C1 segment of cervical spinal cord (tissue), 14 donors: ENCODE measurements around the gene SUSD6.
A peak's percentile ranks its signal among the peaks of the same experiment; 100 is the strongest.

Source experiments
- DNase-seq, 14 donors: peaks; one replicate each; lab custom pipeline; 2025; lab: John Stamatoyannopoulos, UW

SUSD6 gene

DNA sequence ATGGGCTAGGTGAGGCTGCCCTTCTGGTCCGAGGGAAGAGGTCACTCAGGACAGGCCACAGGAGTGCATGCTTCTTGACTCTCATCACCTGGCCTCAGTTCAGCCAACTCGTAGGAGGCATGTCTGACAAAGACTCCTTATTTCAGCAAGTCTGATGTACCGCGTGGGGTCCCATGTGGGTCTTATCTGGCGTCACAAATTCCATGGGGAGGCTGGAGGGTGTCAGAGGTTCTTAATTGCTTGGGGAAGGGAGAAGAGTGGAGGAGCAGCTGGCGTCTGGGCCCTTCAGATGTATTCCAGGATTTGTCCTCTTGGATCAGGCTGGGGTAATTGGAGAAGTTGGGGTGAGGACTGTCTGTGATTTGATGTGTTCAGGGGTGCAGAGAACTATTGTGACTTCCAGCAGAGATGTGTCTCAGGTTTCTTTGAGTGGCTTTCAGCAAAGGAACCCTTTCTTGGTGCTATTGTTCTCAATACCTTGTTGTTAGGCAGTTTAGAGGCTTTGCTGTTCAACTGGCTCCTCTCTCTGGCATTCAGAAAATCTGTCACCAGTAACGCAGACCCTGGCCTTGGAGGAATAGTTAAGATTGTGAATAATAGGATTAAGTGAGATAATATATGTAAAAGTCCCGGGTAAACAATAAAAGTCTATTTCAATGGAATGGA is 60.1 kb downstream of the SUSD6 start:
- no peak for DNase-seq

DNA sequence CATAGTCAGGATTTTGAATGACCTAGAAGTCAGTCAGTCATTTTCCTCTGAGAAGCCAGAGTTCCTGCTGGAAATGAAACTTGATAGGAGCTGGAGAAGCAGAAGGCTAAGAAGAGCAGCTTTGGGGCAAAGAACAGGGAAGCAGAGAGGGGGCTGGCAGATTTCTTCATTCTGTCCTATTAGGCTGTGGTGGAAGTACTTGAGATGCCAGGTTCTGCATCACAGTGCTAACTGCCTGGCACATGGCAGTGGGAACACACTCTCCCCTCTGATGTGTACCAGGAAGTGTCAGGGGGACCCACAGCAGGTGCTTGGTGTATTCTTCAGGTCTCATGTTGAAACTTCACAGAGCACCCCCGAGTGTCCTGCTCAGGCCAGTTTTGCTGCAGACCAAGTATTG is 61.0 kb downstream of the SUSD6 start:
- no peak for DNase-seq

DNA sequence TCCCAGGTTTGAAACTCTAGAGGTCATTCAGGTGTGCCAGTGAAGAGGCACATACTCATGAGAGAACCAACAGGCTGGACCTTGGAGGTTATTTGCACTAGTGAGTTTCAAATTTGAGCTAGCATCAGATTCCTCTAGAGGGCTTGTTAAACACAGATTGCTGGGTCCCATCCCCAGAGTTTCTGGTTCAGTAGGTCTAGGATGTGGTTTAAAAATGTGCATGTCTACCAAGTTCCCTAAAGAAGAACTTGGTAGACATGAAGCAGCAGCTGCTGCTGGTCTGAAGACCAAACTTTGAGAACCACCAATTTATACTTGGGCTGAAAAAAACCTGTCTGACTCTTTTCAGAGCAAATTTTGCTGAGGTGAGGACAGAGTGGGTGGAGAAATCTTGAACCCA is 61.7 kb downstream of the SUSD6 start:
- no peak for DNase-seq

DNA sequence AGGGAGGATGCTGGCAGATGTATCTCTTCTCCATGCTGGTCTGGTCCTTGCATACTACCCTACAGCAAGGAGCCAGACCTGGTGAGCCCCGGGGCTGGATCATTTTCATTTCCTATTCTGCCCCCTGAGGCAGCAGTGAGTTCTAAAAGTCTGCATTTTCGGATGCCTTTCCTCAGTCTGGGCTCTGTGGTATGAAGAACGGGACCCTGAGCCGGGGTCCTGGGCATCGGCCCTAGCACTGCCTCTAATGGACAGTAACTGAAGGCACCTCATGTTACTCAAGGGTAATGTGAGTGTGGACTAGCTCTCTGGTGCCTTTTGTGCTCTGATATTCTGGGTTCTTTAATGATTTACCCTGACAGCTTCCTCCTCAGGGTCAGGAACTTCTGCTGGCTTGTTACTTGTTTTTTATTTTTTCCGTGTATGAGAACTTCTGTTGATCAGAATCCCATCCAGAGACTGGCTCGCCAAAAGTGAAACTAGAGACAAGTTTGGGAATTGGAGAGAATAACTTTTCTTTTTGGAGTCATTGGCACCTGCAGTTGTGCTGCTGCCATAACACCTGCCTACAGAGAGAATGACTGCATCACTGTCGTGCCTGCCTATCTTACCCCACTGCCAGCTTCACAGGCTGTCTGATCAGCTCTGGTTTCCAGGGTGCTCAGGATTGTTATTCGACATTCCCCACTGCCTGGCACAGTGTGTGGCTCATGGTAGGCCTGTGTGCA is 62.3 kb downstream of the SUSD6 start:
- no peak for DNase-seq

DNA sequence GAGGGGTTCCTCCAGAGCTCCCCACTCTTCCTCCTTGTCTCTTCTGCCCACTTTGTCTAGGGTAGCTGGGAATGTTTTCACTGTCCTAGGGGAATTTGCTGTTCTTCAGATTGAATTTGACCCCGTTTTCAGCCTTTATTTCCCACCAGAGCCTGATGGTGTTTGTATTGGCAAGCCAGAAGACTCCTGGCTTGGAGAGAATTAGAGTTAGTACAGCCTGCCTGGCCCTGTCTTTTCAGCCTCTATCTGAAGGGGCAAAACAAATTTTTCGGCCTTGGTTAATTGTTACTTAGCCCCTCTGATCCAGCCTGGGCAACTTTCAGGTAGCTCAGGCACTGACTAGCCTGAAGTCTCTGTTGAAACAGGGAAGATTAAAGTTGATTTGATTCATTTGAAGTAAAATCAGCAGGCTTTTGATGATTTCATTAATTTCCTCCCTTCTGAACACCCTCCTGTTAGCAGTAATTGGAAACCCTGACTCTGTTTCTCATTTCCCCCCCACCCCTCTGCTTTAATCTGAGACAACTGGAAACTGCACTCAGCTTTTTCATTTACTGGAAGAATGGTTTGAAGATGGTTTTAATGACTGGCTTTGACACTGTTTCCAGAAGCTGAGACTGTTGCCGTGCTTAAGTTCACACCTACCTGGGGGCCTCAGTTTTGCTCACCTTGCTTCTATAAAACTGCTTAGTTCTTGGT is 63.3 kb downstream of the SUSD6 start:
- no peak for DNase-seq

DNA sequence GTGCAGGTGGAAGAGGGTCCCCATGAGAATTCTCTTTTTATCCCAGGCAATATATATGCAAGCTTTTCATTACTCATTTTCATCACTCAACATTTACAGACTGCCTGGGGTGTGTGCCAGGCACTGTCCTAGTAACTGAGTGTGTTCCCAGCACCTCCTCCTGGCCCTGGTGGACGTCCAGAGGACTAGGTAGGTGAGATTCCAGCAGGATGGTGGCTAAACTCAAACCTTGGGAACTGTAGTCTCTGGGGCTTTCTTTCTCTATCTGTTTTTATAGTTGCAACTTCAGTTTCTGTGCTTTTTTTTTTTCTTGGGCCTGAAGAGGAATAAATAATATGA is 63.8 kb downstream of the SUSD6 start:
- no peak for DNase-seq

DNA sequence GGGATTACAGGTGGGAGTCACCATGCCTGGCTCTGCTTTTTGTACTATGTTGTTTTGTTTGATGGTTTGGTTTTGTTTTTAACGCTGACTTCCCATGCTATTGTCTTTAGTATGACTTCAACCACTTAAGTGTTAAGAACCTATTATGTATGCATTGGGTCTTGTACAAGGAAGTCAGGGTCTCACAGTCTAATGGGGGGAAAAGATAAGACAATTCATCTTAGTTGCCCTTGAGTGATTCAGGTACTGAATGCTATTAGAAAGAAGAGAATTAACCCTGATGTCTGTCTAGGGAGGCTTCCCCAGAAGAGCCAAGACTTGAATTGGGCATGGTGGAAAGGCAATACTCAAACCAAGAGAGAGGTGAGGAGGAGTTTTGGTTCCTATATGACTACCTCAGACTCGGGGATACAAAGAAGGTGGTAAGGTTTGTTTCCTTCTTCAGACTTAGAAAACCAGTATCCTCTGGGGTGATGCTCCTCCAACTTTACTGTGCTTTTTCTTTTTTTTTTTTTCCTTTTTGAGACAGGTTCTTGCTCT is 64.6 kb downstream of the SUSD6 start:
- DNase-seq, result no peak

DNA sequence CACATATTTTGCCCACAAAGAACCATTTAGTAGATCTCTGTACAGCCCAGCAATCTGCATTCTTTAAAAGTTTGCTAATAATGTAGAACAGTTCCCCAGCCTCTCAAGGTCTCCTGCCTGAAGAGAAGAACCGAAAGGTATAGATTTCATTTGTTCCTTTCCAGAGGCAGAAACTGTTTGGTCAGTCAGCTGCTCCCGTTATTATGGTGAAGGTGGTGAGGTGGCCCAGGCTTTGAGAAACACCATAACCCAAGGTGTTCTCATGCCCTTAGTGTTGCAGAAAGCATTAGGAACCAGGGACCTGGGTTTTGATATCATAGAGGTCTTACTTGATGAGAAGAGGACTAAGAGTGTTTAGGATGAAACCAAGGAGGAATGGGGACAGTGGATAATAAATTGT is 65.3 kb downstream of the SUSD6 start:
- DNase-seq, result no peak

DNA sequence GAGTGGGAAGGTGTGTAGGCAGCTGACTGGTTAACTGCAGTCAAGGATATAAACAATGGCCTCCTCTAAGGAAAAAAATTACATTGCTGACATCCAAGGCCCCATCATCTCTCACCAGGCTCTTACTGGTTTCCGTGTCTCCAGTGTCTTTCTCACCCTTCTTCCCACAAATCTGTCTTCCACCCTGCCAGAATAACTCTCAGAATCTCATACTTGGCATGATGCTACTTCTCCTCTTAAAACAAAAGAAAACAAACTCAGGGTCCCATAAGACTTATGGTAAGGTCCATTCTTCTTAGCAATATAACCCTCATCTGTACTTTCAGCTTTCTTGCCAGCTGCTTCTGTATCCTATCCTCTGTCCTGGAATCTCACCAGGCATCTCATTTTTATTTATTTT is 68.9 kb downstream of the SUSD6 start:
- no peak for DNase-seq

DNA sequence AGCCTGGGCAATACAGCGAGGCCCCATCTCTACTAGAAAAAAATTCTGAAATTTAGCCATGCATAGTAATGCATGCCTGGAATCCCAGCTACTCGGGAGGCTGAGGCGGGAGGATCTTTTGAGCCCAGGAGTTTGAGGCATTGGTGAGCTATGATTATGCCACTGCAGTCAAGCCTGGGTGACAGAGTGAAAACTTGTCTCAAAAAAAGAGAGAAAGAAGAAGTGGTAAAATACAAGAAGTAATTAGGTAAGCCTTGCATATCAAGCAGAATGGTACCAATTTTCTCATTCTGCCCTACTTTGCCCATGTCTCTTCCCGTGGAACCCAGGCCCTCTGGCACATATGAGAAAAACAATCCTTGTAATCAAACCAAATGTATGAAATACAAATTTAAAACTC is 70.7 kb downstream of the SUSD6 start:
- no peak for DNase-seq

DNA sequence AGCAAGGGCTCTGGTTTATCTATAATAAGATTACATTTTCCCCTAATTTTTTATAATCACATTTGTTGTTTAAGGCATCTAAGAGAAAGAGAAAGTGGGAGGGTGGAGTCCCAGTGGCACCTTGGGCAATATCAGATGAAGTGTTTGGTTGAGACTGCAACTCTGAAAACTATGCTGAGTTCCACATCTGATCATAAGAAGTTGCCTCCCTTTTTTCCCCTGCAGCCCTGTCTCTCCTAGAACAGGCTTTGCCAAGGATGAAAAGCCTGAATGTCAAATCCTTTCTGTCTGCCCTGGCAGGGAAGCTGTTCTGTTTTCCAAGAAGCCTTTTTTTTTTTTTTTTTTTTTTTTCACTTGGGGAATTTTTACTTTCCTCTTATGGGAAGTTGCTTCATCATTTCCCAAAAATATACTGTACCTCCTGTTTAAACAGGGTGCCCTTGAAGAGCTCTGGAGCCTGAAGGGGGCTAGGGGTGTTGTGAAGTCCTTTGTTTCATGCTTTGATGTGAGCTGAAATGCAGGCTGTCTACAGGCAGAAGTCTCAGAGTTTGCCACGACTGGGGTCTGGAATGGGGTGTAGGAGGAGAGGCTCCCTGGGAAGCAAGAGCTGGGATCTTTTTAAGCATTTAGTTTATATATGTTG is 71.3 kb downstream of the SUSD6 start:
- no peak for DNase-seq

DNA sequence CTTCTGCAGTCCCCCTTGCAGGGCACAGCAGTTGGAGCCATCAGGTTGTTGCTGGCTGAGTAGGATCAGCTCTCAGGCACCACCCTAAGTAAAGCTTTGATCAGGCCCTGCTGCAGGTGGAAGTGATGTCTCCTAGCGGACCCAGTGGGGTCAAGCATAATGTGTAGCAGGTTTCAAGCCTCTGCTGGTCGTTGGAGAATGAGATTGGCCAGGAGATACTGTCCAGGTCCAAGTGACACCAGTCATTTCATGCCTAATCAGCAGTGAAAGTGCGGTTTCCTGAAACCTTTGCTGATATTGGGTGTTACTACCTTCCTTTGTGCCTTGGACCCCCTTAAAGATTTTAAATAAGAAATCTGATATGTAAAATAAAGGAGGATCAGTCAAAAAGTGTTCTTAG is 72.6 kb downstream of the SUSD6 start:
- no peak for DNase-seq

DNA sequence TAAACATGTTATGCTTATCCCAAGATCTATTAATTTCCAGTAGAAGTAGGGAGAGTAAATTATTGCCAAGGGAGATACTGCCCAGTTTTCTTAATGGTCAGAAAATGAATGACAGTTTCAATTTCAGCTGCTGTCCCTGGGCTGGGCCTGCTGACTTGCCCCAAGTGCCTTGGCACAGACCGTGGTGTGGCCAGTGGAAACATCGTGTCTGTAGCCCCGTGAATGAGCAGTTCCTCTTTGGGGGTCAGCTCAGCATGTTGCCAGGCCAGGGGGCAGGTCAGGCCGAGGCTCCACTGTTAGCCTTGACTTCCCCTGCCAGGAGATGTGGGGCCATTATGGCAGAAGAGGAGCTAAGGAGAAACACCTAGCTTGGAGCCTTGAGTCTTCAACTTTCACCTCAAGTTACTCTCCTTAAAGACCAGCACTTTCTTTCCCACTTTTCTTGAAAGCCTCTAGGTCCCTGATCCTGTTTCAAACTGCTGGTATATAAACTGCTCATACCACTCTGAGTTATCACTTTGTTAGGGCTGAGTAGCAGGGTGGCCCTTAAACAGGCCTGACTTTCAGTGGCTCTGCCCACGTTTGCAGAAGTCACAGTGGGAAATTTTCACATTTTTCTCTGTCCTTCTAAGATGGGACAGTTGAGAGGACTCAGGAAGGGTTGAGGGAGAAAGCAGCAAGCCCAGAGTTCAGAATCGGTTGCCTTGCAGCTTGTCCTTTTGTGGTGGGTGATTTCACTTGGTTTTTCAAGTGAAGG is 73.2 kb downstream of the SUSD6 start:
- peak in 2 of 14 donors; percentile 9 to 30 for DNase-seq

DNA sequence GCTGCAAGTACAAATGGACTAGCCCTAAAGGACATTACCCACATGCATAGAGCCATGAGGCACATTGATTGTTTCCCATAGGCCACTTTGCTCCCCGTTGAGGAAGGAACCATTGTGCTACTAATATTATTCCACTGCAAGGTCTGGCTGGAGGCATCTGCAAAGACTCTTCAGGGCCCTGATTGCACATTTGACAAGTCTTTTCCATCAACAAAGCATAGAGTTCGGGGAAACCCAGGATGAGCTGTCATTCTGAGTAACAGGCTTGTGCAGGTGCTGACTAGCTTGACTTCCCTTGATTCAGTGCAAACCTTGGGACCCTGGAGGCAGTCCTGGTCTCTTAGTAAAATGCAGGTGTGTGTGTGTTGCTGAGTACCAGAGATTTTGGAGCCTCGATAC is 73.8 kb downstream of the SUSD6 start:
- no peak for DNase-seq

DNA sequence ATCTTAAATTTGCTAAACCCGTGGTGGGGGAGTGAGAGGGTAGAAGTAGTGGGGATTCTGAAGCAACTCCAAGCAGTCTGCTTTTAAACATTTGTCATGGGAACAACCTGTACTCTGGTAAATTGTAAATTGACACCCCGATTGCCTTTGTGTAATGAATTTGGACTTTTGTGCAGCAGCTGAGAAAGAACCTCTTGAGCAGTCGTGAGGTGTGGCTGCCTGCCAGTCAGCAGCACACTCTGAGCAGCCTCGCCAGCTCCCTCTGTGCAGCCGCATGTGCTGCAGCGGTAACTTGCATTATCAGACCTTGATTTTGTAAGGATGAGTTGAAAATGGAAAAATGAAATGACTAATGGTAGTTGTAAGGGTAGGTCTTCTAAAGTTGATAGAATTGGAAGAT is 74.3 kb downstream of the SUSD6 start:
- peak in 10 of 14 donors; percentile 13 to 79 (median 26) for DNase-seq

DNA sequence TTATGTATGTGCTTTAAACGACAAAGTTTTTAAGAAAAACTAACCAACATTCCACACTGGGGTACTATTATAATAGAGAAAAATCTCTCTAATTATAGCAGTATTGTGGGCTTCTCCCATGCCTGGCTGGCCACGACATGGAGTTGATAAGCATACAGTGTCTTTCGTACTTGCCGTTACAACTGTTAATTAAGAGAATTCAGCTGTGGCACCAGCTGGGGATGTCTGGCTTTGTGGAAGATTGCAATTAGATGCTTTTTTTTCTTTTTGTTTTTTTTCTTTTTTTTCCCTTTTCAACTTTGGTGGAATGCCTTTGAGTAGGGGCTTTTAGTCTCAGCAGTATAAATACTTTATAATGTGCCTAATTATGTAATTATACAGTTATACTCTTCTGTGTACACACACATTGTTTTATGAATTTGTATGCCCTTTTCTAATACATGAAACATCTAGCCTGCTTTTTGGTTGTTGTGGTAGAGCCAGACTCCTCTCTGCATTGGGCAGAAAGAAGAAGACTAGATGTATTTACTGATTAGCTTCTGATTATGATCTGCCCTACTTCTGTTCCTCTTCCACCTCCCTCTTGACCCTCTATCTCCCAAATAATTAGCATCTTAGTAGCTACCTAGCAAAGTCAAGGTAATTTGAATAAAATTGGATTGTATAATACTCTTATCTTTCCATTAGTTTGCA is 76.4 kb downstream of the SUSD6 start:
- no peak for DNase-seq

DNA sequence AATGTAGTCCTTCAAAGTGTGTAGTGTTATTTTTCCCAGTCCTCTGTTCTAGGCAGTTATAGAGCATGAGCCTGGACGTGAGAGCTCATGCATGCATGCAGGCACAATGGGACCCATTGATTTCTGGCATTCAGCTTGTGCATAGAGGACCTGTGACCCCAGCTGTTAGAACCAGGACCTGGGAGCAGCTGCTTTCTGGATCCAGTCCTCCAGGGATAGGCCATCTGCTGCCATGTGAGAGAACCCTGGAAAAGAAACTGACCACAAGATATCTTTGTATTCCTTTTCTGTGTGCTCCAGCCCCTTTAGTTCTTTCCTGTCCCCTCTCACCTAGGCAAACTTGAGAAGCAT is 76.9 kb downstream of the SUSD6 start:
- DNase-seq, result peak in 9 of 14 donors; percentile 30 to 56 (median 42)

DNA sequence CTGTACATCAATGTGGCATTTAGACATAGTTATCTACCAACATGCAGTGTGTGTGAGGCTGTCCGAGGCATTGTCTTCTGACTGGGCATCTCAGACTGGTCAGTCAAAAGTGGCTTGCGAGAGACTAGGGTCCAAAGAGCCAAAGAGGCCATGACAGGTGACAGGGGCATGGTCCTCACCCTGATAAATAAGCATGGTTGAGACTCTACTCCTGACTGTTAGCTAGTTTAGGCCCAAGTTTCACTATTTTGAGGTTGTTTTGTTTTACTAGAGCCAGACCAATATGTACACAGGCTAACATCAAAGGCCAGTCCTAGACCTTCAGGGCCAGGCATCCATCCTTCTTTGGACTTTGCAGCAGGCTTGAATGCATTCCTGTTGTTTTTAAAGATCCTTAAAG is 78.6 kb downstream of the SUSD6 start:
- DNase-seq, result no peak

DNA sequence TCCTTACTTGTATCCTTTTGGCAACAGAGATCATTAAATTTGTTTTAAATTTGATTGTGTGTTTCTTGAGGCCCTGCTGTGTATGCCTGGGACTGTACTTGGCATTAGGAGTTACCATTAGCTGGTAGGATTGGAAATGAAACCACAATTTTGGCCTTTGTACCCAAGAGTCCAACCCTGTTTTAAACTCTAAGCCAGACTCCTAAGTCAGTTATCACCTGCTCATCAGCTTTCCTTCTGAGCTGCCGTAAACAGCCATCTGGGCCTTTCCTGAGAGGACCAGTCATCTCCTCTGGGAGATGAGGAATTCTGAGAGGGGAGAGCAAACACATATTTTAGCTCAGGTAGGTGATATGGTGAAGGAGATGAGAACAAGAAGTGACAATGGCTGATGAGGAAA is 81.2 kb downstream of the SUSD6 start:
- DNase-seq, result no peak

DNA sequence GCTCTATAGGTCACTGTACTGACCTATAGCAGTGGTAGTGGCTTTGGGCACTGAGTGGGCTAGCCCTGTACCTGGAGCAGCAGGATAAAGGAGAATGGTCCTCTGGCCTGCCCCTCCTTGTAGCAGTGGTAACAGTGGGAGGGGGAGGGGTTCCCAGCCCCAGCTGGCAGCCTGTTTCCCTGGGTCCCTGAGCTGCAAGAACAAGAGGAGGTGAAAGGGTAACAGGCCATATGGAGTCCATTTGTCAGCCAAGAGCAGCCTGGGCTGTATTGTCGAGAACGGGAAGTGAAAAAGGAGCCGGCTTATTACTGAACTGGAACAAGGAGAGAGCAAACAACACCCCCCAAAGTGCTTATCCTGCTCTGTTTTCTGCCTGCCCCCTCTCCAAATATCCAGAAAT is 81.7 kb downstream of the SUSD6 start:
- peak in 4 of 14 donors; percentile 16 to 84 (median 22) for DNase-seq
